ENCODE results near the gene ZNF74. TPM values are rescaled to one million over a fixed set of nuclear protein-coding genes. Genes with fewer than 3 reads are reported as not detected.

ZNF74 gene
- total RNA-seq, 4 donors from 2014 or later, result 9.3 to 17.5 (median 10.5) TPM

DNA sequence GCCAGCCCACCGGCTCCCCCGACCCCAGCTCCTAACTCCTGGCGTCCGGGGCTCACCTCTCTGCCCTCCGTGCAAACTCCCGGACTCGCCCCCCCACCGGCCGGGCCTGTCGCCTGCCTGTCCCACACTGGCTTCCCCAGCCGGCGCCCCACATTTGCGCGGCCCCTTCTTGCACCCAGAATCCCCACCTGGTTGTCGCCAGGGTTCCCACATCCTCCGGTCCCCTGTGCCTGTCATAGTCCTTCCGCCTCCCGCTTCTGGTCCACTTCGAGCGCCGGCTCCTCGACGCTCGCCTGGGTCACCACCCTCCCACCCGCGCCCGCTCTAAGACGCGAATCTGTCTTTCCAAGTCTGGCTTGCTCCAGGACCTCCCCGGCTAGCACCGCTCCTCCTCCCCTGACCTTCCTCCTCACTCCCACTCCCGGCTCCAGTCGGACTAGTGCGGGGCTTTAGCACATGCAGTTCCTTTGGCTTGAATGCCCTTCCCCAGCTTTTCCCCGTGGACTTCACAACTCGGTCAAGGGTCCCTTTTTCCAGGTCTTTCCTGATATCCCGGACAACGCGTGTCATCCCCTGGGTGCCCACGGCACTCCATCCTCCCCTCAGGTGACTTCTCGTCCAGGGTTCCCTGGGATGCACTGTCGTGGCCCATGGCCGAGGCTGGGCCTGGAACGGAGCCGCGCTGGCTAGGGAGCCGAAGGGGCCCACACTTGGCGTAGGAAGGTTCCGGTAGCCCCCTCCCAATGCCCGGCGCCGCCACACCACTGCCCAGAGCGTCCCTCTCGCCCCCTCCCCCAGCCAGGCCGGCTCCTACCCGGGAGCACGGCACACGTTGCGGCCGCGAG lies 43.0 kb downstream of the ZNF74 start:
- DNase-seq (ENCODE audit: low spot score in 2 of 2), result peak in 1 of 2 donors; percentile 72
- WGBS, result 1% methylated on average over 49 of the region's 61 CpGs
- TF ChIP-seq POLR2AphosphoS5 (IDR thresholded peaks at IDR 0.05), result no peak
- TF ChIP-seq, protein P1, sequence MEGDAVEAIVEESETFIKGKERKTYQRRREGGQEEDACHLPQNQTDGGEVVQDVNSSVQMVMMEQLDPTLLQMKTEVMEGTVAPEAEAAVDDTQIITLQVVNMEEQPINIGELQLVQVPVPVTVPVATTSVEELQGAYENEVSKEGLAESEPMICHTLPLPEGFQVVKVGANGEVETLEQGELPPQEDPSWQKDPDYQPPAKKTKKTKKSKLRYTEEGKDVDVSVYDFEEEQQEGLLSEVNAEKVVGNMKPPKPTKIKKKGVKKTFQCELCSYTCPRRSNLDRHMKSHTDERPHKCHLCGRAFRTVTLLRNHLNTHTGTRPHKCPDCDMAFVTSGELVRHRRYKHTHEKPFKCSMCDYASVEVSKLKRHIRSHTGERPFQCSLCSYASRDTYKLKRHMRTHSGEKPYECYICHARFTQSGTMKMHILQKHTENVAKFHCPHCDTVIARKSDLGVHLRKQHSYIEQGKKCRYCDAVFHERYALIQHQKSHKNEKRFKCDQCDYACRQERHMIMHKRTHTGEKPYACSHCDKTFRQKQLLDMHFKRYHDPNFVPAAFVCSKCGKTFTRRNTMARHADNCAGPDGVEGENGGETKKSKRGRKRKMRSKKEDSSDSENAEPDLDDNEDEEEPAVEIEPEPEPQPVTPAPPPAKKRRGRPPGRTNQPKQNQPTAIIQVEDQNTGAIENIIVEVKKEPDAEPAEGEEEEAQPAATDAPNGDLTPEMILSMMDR (IDR thresholded peaks at IDR 0.05), result no peak
- no peak for TF ChIP-seq POLR2A (IDR thresholded peaks at IDR 0.05)
- TF ChIP-seq EP300 (IDR thresholded peaks at IDR 0.05), result no peak
- H3K4me1 ChIP-seq, result peaks cover 36% of the 10 kb centered on the region
- H3K36me3 ChIP-seq, result peaks cover 2% of the 10 kb centered on the region
- H3K27ac ChIP-seq, result peak overlapping the region; percentile 30
- peaks cover 44% of the 10 kb centered on the region for H3K27me3 ChIP-seq
- no peaks in the 10 kb centered on the region for H3K9me3 ChIP-seq
- H3K4me3 ChIP-seq, result peak overlapping the region; percentile 59

DNA sequence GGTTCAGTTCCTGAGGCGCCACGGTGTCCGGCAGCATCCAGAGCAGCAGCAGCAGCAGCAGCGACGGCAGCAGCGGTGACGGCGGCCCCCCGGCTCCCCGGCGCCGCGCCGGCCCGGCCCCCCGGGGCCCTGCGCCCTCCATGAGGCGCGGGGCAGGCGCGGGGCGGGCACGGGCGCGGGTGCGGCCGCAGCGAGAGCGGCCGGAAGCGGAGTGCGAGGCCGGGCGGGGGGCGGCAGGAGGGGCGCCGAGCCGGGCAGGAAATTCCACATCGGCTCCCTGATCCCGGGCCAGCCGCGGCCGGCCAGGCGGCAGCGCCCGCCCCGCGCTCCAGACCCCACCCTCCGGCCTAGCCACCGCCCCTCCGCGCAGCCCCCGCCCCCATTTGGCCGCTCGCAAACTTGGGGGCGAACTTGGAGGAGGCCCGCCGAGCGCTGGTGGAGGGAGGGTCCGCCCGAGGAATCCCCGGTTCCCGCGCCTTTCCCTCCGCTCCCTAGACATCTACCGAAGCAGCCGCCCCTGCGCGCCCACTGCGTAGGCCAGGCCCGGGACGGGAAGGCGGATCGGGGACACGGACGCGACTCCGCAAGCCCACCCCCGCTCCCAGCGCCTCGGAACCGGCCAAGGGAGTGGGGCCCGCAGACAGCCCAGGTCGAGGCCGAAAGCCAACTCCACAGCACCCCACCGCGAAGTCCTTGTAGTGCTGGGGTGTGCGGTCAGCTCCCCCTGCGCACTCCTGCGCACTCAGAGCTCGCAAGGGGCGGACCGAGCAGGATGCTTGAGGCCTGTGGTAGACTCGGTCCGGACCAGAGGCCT lies 43.9 kb downstream of the ZNF74 start, which contains the start of gene SCARF2:
Gene SCARF2 (minus strand): TSS at position 213 of the 814 bp plus-strand sequence. CDS start 71 bp downstream, at position 142.
- 10% methylated on average over 19 of the region's 95 CpGs for WGBS
- peak within 1 kb of the TSS; percentile 72 for H3K27ac ChIP-seq
- H3K4me3 ChIP-seq, result peak within 1 kb of the TSS; percentile 59
- H3K27me3 ChIP-seq, result peaks cover 37% of the 10 kb centered on the region
- no peak for TF ChIP-seq POLR2AphosphoS5 (IDR thresholded peaks at IDR 0.05)
- TF ChIP-seq, protein P1 (IDR thresholded peaks at IDR 0.05), result no peak
- no peak for TF ChIP-seq EP300 (IDR thresholded peaks at IDR 0.05)
- TF ChIP-seq POLR2A (IDR thresholded peaks at IDR 0.05), result no peak
- H3K36me3 ChIP-seq, result peaks cover 11% of the 10 kb centered on the region
- H3K9me3 ChIP-seq, result no peaks in the 10 kb centered on the region
- H3K4me1 ChIP-seq, result peaks cover 36% of the 10 kb centered on the region
- DNase-seq (ENCODE audit: low spot score in 2 of 2), result peak in 1 of 2 donors; percentile 74

DNA sequence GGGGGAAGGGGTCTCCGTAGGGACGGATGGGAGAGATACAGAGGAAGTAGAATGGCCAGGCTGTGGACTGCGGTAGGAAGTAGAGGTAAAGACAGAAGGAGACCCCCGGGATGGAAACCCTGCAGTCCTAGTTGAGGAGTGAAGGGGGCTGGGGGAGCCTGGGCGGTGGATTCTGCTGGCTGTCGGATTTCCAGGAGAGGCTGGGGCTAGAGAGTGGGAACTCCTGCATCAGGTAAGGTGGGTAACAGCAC lies 44.4 kb downstream of the ZNF74 start:
- peaks cover 36% of the 10 kb centered on the region for H3K4me1 ChIP-seq
- H3K9me3 ChIP-seq, result no peaks in the 10 kb centered on the region
- peak overlapping the region; percentile 72 for H3K27ac ChIP-seq
- 44% methylated on average over 6 of the region's 6 CpGs for WGBS
- TF ChIP-seq POLR2AphosphoS5 (IDR thresholded peaks at IDR 0.05), result no peak
- no peak for TF ChIP-seq EP300 (IDR thresholded peaks at IDR 0.05)
- TF ChIP-seq, protein P1 (IDR thresholded peaks at IDR 0.05), result no peak
- TF ChIP-seq POLR2A (IDR thresholded peaks at IDR 0.05), result no peak
- H3K27me3 ChIP-seq, result peaks cover 37% of the 10 kb centered on the region
- peaks cover 16% of the 10 kb centered on the region for H3K36me3 ChIP-seq
- peak; percentile 62 to 79 for DNase-seq (ENCODE audit: low spot score in 2 of 2)
- H3K4me3 ChIP-seq, result peak overlapping the region; percentile 59

DNA sequence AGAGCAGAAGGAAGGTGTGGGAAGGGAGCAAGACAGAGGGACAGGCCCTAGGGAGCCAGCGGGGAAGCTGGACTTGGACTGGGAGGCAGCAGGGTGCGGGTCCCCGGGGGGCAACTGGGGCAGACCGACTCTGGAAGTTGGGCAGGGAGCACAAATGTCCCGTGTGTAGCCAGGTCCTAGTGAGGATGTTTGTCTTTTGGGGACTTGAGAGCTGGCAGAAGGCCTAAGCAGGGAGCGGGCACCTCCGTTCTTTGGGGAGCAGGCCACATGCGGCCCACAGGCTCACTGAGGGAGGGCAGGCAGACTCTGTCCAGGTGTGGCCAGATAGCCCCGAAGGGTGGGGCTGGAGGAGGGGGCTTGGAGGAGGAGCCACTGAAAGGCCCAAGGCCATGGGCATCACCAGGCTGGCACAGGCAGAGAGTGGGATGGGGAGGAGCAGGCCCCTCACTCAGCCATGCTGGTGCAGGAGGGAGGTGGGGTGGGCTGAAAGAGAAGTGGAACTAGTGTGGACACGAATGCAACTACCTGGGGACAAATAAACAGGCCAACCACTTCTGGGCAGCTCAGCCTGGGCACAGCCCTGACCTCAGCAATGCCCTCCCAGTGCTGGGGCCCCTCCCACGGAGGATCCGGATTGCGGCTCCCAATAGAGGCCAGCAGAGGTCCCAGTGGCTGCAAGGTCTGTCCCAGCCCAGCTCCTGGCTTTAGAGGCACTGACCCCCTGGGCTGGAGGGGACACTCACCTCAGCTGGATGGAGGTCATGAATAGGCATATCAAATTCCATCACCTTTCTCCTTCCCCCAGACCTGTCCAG lies 44.9 kb downstream of the ZNF74 start:
- Histone ChIP-seq H3K9me3 (no peaks in the 10 kb centered on the region), H3K4me1 (peaks cover 36% of the 10 kb centered on the region), H3K27ac (peak overlapping the region; percentile 72), H3K27me3 (peaks cover 37% of the 10 kb centered on the region), H3K4me3 (peak overlapping the region; percentile 59), H3K36me3 (peaks cover 19% of the 10 kb centered on the region)
- 73% methylated on average over 13 of the region's 13 CpGs for whole genome bisulfite sequencing
- peak; percentile 64 to 80 for DNase-seq (ENCODE audit: low spot score in 2 of 2)
- TF ChIP-seq EP300 (IDR thresholded peaks at IDR 0.05), result no peak
- no peak for TF ChIP-seq POLR2A (IDR thresholded peaks at IDR 0.05)
- no peak for TF ChIP-seq POLR2AphosphoS5 (IDR thresholded peaks at IDR 0.05)
- TF ChIP-seq, protein P1 (IDR thresholded peaks at IDR 0.05), result peak in 1 of 2 donors; percentile 7

Data from suprapubic skin (tissue), 4 donors.